Fibroblast of lung (primary cell): ENCODE measurements around the gene PANK4. TPM values are rescaled to one million over a fixed set of nuclear protein-coding genes. Genes with fewer than 3 reads are reported as not detected.

Experiments used
- DNase-seq, 2 donors: peaks; one replicate each; pipeline versions ENCODE4 v3.0.0 to v3.0.0-alpha.2; 2010; ENCODE audit warnings: low read depth in 2 of 2
- H2AFZ ChIP-seq: 2 replicates; pipeline ENCODE4 v1.5.1; 2012; ENCODE audit warnings: low read length, control low read depth, inconsistent platforms
- H3K27ac ChIP-seq: 2 replicates; pipeline ENCODE4 v1.5.1; 2011; ENCODE audit warnings: low read length, control low read depth; ENCODE audit not compliant: insufficient read depth
- H3K27me3 ChIP-seq: 2 replicates; pipeline ENCODE4 v1.5.1; 2011; ENCODE audit warnings: mild to moderate bottlenecking, low read length; ENCODE audit not compliant: control insufficient read depth, insufficient read depth
- H3K36me3 ChIP-seq: 2 replicates; pipeline ENCODE4 v1.5.1; 2011; ENCODE audit warnings: low read length; ENCODE audit not compliant: control insufficient read depth, insufficient read depth
- H3K4me1 ChIP-seq: 2 replicates; pipeline ENCODE4 v1.5.1; 2011; ENCODE audit warnings: low read length; ENCODE audit not compliant: control insufficient read depth, insufficient read depth; ENCODE audit errors: extremely low read depth
- H3K4me2 ChIP-seq: 2 replicates; pipeline ENCODE4 v1.5.1; 2011; ENCODE audit warnings: low read length, control low read depth; ENCODE audit not compliant: insufficient read depth; ENCODE audit errors: extremely low read depth
- H3K4me3 ChIP-seq, 4 experiments: fragments of 200-600 bp in 1 of 4; sonication (generic) in 1 of 4; replicated peaks in 1 of 4; 2 replicates each; pipeline ENCODE4 v1.5.1; 2011 to 2016; ENCODE audit warnings: low read length in 4 of 4, low read depth in 3 of 4, mild to moderate bottlenecking in 3 of 4, control low read depth in 2 of 4, inconsistent platforms in 1 of 4, mixed read lengths in 1 of 4; ENCODE audit not compliant: insufficient read depth in 1 of 4; ENCODE audit errors: control extremely low read depth in 1 of 4
- H3K79me2 ChIP-seq: 2 replicates; pipeline ENCODE4 v1.5.1; 2012; ENCODE audit warnings: mild to moderate bottlenecking, low read length, inconsistent platforms; ENCODE audit not compliant: control insufficient read depth, insufficient read depth
- H3K9ac ChIP-seq: 2 replicates; pipeline ENCODE4 v1.5.1; 2011; ENCODE audit warnings: mild to moderate bottlenecking, low read length, control low read depth; ENCODE audit not compliant: insufficient read depth
- H3K9me3 ChIP-seq: 2 replicates; pipeline ENCODE4 v1.5.1; 2012; ENCODE audit warnings: low read depth, low read length; ENCODE audit not compliant: control insufficient read depth, insufficient read depth
- H4K20me1 ChIP-seq: 2 replicates; pipeline ENCODE4 v1.5.1; 2011; ENCODE audit warnings: low read length; ENCODE audit not compliant: control insufficient read depth, insufficient read depth; ENCODE audit errors: extremely low read depth
- EZH2 ChIP-seq: IDR thresholded peaks from 2 replicates; pipeline ENCODE4 v1.5.1; 2012; ENCODE audit warnings: low read length, control low read depth, mild to moderate bottlenecking; ENCODE audit errors: missing control alignments
- polyA plus RNA-seq, 2 donors: library from polyadenylated mRNA; depleted of rRNA in 1 of 2; stranded (reverse) in 1 of 2; unstranded in 1 of 2; fragments of >200 nt; gene quantifications; 2 replicates each; pipeline ENCODE4 v1.2.1, GENCODE V29; 2011 to 2012; ENCODE audit warnings: missing spikeins in 1 of 2
- total RNA-seq: library from RNA; depleted of rRNA; stranded (reverse); fragments of >200 nt; gene quantifications from 2 replicates; pipeline ENCODE4 v1.2.1, GENCODE V29; 2014
- TF ChIP-seq, protein P1 (sequence below), 2 donors: IDR thresholded peaks in 1 of 2; conservative IDR thresholded peaks in 1 of 2; 1 replicate in 1 of 2; 2 replicates in 1 of 2; pipeline ENCODE4 v1.5.1; 2011 to 2012; ENCODE audit warnings: low read length in 2 of 2, control low read depth in 1 of 2, inconsistent platforms in 1 of 2, low read depth in 1 of 2, mild to moderate bottlenecking in 1 of 2

PANK4 gene
- total and polyA plus RNA-seq, 2 donors (not counting 1 experiment from before 2014, with no cell fraction given) = 8.5 to 17.0 TPM

- peaks cover 23% of the 10 kb centered on the region for H3K27me3 ChIP-seq
- no peaks in the 10 kb centered on the region for H3K79me2 ChIP-seq
- peaks cover 2% of the 10 kb centered on the region for H3K36me3 ChIP-seq
- H2AFZ ChIP-seq = no peak overlapping the region
- H3K9ac ChIP-seq = no peak overlapping the region
- peak; percentile 83 for TF ChIP-seq EZH2
- TF ChIP-seq, protein P1, sequence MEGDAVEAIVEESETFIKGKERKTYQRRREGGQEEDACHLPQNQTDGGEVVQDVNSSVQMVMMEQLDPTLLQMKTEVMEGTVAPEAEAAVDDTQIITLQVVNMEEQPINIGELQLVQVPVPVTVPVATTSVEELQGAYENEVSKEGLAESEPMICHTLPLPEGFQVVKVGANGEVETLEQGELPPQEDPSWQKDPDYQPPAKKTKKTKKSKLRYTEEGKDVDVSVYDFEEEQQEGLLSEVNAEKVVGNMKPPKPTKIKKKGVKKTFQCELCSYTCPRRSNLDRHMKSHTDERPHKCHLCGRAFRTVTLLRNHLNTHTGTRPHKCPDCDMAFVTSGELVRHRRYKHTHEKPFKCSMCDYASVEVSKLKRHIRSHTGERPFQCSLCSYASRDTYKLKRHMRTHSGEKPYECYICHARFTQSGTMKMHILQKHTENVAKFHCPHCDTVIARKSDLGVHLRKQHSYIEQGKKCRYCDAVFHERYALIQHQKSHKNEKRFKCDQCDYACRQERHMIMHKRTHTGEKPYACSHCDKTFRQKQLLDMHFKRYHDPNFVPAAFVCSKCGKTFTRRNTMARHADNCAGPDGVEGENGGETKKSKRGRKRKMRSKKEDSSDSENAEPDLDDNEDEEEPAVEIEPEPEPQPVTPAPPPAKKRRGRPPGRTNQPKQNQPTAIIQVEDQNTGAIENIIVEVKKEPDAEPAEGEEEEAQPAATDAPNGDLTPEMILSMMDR (conservative IDR thresholded peaks at IDR 0.05 in 1 of 2, IDR thresholded peaks at IDR 0.05 in 1 of 2; ENCODE audit: low read depth in 1 of 2, low read length in 2 of 2) = no peak
- no peaks in the 10 kb centered on the region for H4K20me1 ChIP-seq
- H3K4me1 ChIP-seq = peaks cover 6% of the 10 kb centered on the region
- H3K4me3 ChIP-seq = no peak overlapping the region
- peak in 1 of 2 donors; percentile 37 for DNase-seq
- H3K4me2 ChIP-seq = no peak overlapping the region
- H3K9me3 ChIP-seq = no peaks in the 10 kb centered on the region
- no peak overlapping the region for H3K27ac ChIP-seq
Observed at GRCh38 chr1:2504225-2504948, 22.0 kb downstream of the PANK4 start.

GRCh38 chr1:2503554-2504224, 22.7 kb downstream of the PANK4 start:
- Histone ChIP-seq H4K20me1 (no peaks in the 10 kb centered on the region), H3K4me3 (no peak overlapping the region), H3K27ac (no peak overlapping the region), H3K4me2 (no peak overlapping the region), H3K79me2 (no peaks in the 10 kb centered on the region), H3K9ac (no peak overlapping the region), H2AFZ (no peak overlapping the region), H3K27me3 (peaks cover 23% of the 10 kb centered on the region), H3K36me3 (no peaks in the 10 kb centered on the region), H3K4me1 (peaks cover 6% of the 10 kb centered on the region), H3K9me3 (no peaks in the 10 kb centered on the region)
- TF ChIP-seq EZH2 = no peak
- TF ChIP-seq, protein P1 (conservative IDR thresholded peaks at IDR 0.05 in 1 of 2, IDR thresholded peaks at IDR 0.05 in 1 of 2; ENCODE audit: low read depth in 1 of 2, low read length in 2 of 2) = no peak
- DNase-seq = no peak

DNA sequence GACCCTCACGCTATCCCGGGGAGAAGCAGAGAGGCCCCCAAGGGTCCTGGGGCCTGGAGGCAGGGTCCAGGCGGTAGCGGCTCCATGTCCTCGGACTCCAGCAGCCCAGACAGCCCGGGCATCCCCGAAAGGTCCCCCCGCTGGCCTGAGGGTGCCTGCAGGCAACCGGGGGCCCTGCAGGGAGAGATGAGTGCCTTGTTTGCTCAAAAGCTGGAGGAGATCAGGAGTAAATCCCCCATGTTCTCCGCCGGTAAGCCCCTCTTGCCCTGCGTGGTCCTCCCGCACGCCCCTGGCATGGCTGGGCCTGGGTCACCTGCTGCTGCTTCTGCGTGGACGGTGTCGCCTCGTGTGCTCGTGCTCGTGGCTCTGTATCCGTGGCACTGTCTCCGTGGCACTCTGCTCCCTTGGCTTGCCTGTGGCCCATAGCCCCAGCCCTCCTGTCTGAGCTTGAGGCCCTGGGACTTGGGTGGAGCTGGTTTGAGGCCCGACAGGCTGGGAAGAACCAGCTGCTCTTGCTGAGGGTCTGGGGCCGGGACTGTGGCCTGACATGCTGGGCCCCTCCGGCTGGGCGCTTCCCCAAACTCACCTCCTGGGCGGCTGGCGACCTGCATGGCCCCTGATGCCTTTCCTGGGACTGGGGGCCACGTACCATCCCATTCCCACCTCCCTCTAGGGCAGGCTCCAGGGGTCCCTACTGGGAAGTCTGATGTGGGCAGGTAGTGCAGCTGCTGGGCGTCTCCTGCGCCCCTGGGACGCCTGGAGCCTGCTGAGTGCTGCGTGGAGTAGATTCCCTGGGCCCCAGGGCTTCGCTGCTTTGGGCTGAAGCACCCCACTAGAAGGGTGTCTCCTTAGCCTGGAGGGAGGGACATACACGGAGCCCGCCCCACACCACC, 23.5 kb downstream of the PANK4 start:
- no peak overlapping the region for H3K27ac ChIP-seq
- H3K9ac ChIP-seq = no peak overlapping the region
- DNase-seq = no peak
- H4K20me1 ChIP-seq = no peaks in the 10 kb centered on the region
- no peak for TF ChIP-seq EZH2
- TF ChIP-seq, protein P1 (conservative IDR thresholded peaks at IDR 0.05 in 1 of 2, IDR thresholded peaks at IDR 0.05 in 1 of 2; ENCODE audit: low read depth in 1 of 2, low read length in 2 of 2) = no peak
- H3K27me3 ChIP-seq = peaks cover 23% of the 10 kb centered on the region
- peaks cover 6% of the 10 kb centered on the region for H3K4me1 ChIP-seq
- H3K9me3 ChIP-seq = no peaks in the 10 kb centered on the region
- no peak overlapping the region for H2AFZ ChIP-seq
- no peaks in the 10 kb centered on the region for H3K79me2 ChIP-seq
- H3K36me3 ChIP-seq = no peaks in the 10 kb centered on the region
- no peak overlapping the region for H3K4me2 ChIP-seq
- H3K4me3 ChIP-seq = no peak overlapping the region
